HTR-8/SVneo (cell line): ENCODE measurements around the gene MT1H.
"Not testable (repeated sequence)": the region's sequence is repeated elsewhere in the genome, so short reads cannot be mapped to it uniquely, and the experiment has no call there.

Source experiments
- DNase-seq: peaks from one replicate; pipeline ENCODE4 v3.0.0; 2011; ENCODE audit warnings: low spot score, mixed read lengths; ENCODE audit not compliant: insufficient read length
- FAIRE-seq: peaks from 2 replicates; lab custom pipeline; 2011; peaks lifted over from hg19 to GRCh38; lab: Jason Lieb, UNC

Gene MT1H

GRCh38 chr16:56669005-56669839 lies at the start of gene MT1H:
Gene MT1H (plus strand): TSS chr16:56669814. CDS start chr16:56669885, 71 bp downstream.
- no peak for FAIRE-seq
- DNase-seq = no peak

GRCh38 chr16:56620339-56620897 lies 49.2 kb upstream of the MT1H start:
- no peak for DNase-seq
- FAIRE-seq = no peak

GRCh38 chr16:56621665-56622445 lies 47.8 kb upstream of the MT1H start:
- FAIRE-seq, DNase-seq: not testable (repeated sequence)

GRCh38 chr16:56623184-56623583 lies 46.4 kb upstream of the MT1H start:
- not testable (repeated sequence) for FAIRE-seq, DNase-seq

- DNase-seq = no peak
- FAIRE-seq = no peak
Measured at GRCh38 chr16:56623637-56624036, 46.0 kb upstream of the MT1H start.

- DNase-seq (no peak), FAIRE-seq (peak; percentile 9)
Measured at GRCh38 chr16:56625140-56625942, 44.3 kb upstream of the MT1H start, which contains the start of gene MT1E. Gene MT1E (plus strand): TSS chr16:56625781. CDS start chr16:56625852, 71 bp downstream.

GRCh38 chr16:56625943-56626654 lies 43.5 kb upstream of the MT1H start:
- no peak for DNase-seq
- FAIRE-seq = no peak

GRCh38 chr16:56626685-56627084 lies 42.9 kb upstream of the MT1H start:
- no peak for DNase-seq
- FAIRE-seq = no peak

- DNase-seq (no peak), FAIRE-seq (no peak)
Measured at GRCh38 chr16:56628486-56629350, 40.9 kb upstream of the MT1H start.

GRCh38 chr16:56629531-56629930 lies 40.1 kb upstream of the MT1H start:
- FAIRE-seq (no peak), DNase-seq (no peak)

- no peak for FAIRE-seq
Measured at GRCh38 chr16:56630134-56630533, 39.5 kb upstream of the MT1H start.

GRCh38 chr16:56631197-56631596 lies 38.4 kb upstream of the MT1H start:
- FAIRE-seq (no peak), DNase-seq (no peak)

More at GRCh38 chr16:56630134-56630533, 39.5 kb upstream of the MT1H start:
- no peak for DNase-seq

GRCh38 chr16:56631832-56632155 lies 37.8 kb upstream of the MT1H start:
- no peak for DNase-seq
- FAIRE-seq = no peak

GRCh38 chr16:56632156-56632847 lies 37.3 kb upstream of the MT1H start, which contains the start of gene MT1M:
Gene MT1M (plus strand): TSS chr16:56632659. CDS start chr16:56632732, 73 bp downstream.
- FAIRE-seq (no peak), DNase-seq (no peak)

GRCh38 chr16:56632848-56633365 lies 36.7 kb upstream of the MT1H start:
- no peak for DNase-seq
- FAIRE-seq = no peak

GRCh38 chr16:56633535-56633934 lies 36.1 kb upstream of the MT1H start:
- DNase-seq (no peak), FAIRE-seq (no peak)

- DNase-seq = no peak
- no peak for FAIRE-seq
Measured at GRCh38 chr16:56634715-56635440, 34.7 kb upstream of the MT1H start.
